T-helper 1 cell treated with Interleukin-12 subunit alpha and Interleukin-12 subunit beta and Interleukin-4 antibody, amounts not matched to agents 30 μg/mL and 1 μg/mL, for 36 hours (primary cell): ENCODE measurements around the gene RTN1.
A peak's percentile ranks its signal among the peaks of the same experiment; 100 is the strongest.

Experiments used
- H3K27ac Mint-ChIP-seq: one replicate; pipeline ENCODE4 v1.8.0; 2021; ENCODE audit warnings: mild to moderate bottlenecking, mixed read lengths
- H3K27me3 Mint-ChIP-seq: one replicate; pipeline ENCODE4 v1.8.0; 2021; ENCODE audit warnings: low read depth, mixed read lengths
- H3K36me3 Mint-ChIP-seq: one replicate; pipeline ENCODE4 v1.8.0; 2021; ENCODE audit warnings: low read depth, mixed read lengths
- H3K4me1 Mint-ChIP-seq: one replicate; pipeline ENCODE4 v1.8.0; 2021; ENCODE audit warnings: low read depth, mixed read lengths
- H3K4me3 Mint-ChIP-seq: one replicate; pipeline ENCODE4 v1.8.0; 2021; ENCODE audit warnings: mild to moderate bottlenecking, moderate library complexity, mixed read lengths
- H3K9me3 Mint-ChIP-seq: one replicate; pipeline ENCODE4 v1.8.0; 2021; ENCODE audit warnings: mixed read lengths

RTN1 gene

DNA sequence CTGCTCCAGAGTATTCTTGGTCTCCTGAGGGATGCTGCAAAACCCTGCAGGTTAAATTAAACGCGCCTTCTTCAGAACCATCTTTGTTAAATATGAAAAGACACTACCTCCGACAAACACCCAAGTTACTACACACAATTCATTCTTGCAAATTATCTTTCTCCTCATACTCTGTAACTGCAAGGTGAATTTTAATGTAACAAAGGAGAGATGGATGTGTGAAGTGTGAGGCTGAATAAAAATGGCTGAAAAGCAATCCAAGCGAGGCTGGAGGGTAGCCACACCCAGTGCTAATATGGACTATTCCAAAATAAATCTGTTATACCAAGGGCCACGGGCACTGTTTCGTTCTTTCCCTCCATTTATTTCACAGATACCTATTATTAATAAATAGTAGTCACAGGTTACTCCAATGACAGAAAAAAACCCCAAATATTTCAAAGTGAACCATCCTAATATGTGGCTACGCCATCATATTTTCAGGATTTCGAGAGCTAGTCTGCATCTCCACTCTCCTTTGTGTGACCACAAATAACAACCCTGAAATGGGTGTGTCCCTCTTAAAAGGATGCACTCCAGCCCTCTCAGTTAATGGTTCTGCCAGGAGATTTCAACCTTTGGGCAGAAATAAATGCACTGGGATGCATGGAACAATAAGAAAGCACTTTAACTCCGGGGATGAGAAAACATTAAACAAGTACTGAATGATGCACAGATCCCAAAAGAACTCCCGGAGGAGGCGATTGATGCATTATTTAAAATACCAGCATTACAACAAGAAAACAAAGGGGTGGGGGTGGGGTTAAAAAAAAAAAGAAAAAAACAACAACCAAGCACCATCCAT is 240.9 kb downstream of the RTN1 start:
- H3K4me1 Mint-ChIP-seq, result no peaks in the 10 kb centered on the region
- H3K27ac Mint-ChIP-seq, result no peak overlapping the region
- H3K9me3 Mint-ChIP-seq, result no peaks in the 10 kb centered on the region
- H3K27me3 Mint-ChIP-seq, result peaks cover 44% of the 10 kb centered on the region
- no peaks in the 10 kb centered on the region for H3K36me3 Mint-ChIP-seq
- no peak overlapping the region for H3K4me3 Mint-ChIP-seq

DNA sequence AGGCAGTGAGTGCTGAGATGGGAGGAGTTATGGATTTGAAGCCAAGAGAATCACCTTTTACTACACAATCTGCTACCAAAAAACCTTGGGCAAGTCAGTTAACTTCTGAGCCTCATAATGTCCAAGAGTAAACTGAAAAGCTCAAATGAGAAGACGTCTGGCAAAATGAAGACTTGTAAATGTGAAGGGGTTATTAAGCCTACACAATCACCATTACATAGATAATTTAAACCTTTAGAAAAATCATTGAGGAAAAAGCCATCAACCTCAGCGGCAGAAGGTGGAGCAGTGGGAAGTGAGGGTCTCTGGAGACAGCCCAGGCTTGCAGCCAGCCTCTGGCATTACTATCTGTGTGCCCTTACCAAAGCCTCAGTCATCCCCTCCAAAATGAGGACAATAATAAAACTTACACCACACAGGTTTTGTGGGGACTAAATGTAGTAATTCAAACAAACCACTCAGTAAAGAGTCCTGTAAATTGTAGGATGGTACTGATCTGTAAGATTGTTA is 243.5 kb downstream of the RTN1 start:
- no peaks in the 10 kb centered on the region for H3K9me3 Mint-ChIP-seq
- no peak overlapping the region for H3K4me3 Mint-ChIP-seq
- H3K27ac Mint-ChIP-seq, result no peak overlapping the region
- no peaks in the 10 kb centered on the region for H3K36me3 Mint-ChIP-seq
- no peaks in the 10 kb centered on the region for H3K4me1 Mint-ChIP-seq
- peaks cover 36% of the 10 kb centered on the region for H3K27me3 Mint-ChIP-seq

- Mint-ChIP-seq H3K27me3 (no peaks in the 10 kb centered on the region), H3K9me3 (no peaks in the 10 kb centered on the region), H3K36me3 (no peaks in the 10 kb centered on the region), H3K4me3 (no peak overlapping the region), H3K4me1 (no peaks in the 10 kb centered on the region), H3K27ac (no peak overlapping the region)
These were observed 247.9 kb downstream of the RTN1 start for GRCh38 chr14:59622631-59623030.

- Mint-ChIP-seq H3K27ac (no peak overlapping the region), H3K27me3 (no peaks in the 10 kb centered on the region), H3K9me3 (no peaks in the 10 kb centered on the region), H3K4me1 (no peaks in the 10 kb centered on the region), H3K36me3 (no peaks in the 10 kb centered on the region), H3K4me3 (no peak overlapping the region)
These were observed 251.5 kb downstream of the RTN1 start for GRCh38 chr14:59619061-59619460.

- H3K4me1 Mint-ChIP-seq, result no peaks in the 10 kb centered on the region
These were observed 269.5 kb downstream of the RTN1 start for GRCh38 chr14:59601056-59601455.

GRCh38 chr14:59600211-59600945 is 270.2 kb downstream of the RTN1 start:
- H3K36me3 Mint-ChIP-seq, result no peaks in the 10 kb centered on the region
- peaks cover 5% of the 10 kb centered on the region for H3K27me3 Mint-ChIP-seq
- H3K9me3 Mint-ChIP-seq, result no peaks in the 10 kb centered on the region
- H3K27ac Mint-ChIP-seq, result no peak overlapping the region
- no peaks in the 10 kb centered on the region for H3K4me1 Mint-ChIP-seq
- H3K4me3 Mint-ChIP-seq, result no peak overlapping the region

More at GRCh38 chr14:59601056-59601455, 269.5 kb downstream of the RTN1 start:
- H3K9me3 Mint-ChIP-seq, result no peaks in the 10 kb centered on the region
- no peaks in the 10 kb centered on the region for H3K36me3 Mint-ChIP-seq
- no peak overlapping the region for H3K27ac Mint-ChIP-seq
- no peak overlapping the region for H3K4me3 Mint-ChIP-seq
- H3K27me3 Mint-ChIP-seq, result peaks cover 5% of the 10 kb centered on the region

- H3K4me1 Mint-ChIP-seq, result no peaks in the 10 kb centered on the region
- no peaks in the 10 kb centered on the region for H3K36me3 Mint-ChIP-seq
- H3K27me3 Mint-ChIP-seq, result no peaks in the 10 kb centered on the region
- H3K9me3 Mint-ChIP-seq, result peaks cover 4% of the 10 kb centered on the region
- H3K27ac Mint-ChIP-seq, result no peak overlapping the region
- H3K4me3 Mint-ChIP-seq, result no peak overlapping the region
These were observed 275.5 kb downstream of the RTN1 start for GRCh38 chr14:59595071-59595470.

- Mint-ChIP-seq H3K27ac (no peak overlapping the region), H3K9me3 (peaks cover 4% of the 10 kb centered on the region), H3K27me3 (no peaks in the 10 kb centered on the region), H3K36me3 (no peaks in the 10 kb centered on the region), H3K4me3 (no peak overlapping the region), H3K4me1 (no peaks in the 10 kb centered on the region)
These were observed 278.8 kb downstream of the RTN1 start for GRCh38 chr14:59591641-59592370.

- H3K9me3 Mint-ChIP-seq, result peaks cover 4% of the 10 kb centered on the region
- H3K4me3 Mint-ChIP-seq, result no peak overlapping the region
- no peaks in the 10 kb centered on the region for H3K36me3 Mint-ChIP-seq
- H3K27me3 Mint-ChIP-seq, result no peaks in the 10 kb centered on the region
- H3K4me1 Mint-ChIP-seq, result peaks cover 6% of the 10 kb centered on the region
- no peak overlapping the region for H3K27ac Mint-ChIP-seq
These were observed 282.5 kb downstream of the RTN1 start for GRCh38 chr14:59588101-59588500.

DNA sequence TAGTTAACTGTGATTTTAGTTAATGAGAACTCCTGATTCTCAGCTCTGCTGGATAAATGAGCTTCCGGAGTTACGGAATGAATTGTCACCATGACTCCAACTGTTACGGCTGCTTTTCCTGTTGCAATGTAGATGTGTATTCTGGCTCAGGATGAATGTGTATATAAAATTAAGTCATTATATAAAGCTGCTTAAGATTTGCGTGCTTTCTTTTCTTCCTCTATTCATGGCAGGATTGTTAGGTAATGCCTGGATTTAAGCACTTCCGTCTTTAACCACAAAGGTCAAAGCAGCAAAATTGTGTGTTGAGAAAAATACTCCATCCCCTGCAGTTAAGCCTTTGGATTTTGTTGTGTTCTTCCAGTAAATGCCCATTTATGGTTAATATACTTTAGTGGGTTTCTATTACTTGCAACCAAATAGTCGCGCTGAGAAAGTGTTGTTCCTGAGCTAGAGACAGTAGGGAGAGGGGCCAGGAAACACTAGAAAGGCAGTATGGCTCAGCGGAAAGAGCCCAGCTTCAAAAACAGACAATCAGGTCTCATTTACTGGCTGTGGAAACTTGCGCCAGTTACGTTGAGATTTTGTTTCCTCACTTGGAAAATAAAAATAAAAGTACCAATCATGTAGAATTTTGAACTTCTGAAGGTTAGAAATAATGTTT is 284.6 kb downstream of the RTN1 start:
- Mint-ChIP-seq H3K36me3 (no peaks in the 10 kb centered on the region), H3K27ac (peak overlapping the region; percentile 35), H3K4me1 (peaks cover 6% of the 10 kb centered on the region), H3K4me3 (peak overlapping the region; percentile 62), H3K9me3 (no peaks in the 10 kb centered on the region), H3K27me3 (peaks cover 3% of the 10 kb centered on the region)

DNA sequence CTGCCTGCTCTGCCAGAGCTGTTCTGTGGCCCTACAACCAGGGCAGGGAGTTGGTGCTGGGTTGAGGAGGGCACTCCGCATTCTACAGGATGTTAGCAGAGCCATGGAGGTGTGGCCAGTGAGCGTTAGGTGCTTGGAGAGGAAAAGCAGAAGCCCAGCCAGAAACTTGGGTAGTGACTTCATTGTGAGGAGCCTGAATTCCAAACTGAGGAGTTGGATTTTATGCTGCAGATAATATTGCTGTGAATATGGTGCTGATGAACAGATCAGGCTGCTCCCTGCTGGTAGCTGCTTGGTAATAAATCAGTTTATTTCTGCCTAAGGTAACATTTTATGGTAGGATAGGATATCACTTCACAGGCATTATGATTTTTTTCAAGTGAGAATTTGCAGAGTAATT is 286.8 kb downstream of the RTN1 start:
- peaks cover 6% of the 10 kb centered on the region for H3K4me1 Mint-ChIP-seq
- no peak overlapping the region for H3K27ac Mint-ChIP-seq
- no peaks in the 10 kb centered on the region for H3K9me3 Mint-ChIP-seq
- no peaks in the 10 kb centered on the region for H3K36me3 Mint-ChIP-seq
- peaks cover 3% of the 10 kb centered on the region for H3K27me3 Mint-ChIP-seq
- no peak overlapping the region for H3K4me3 Mint-ChIP-seq

- Mint-ChIP-seq H3K27ac (no peak overlapping the region), H3K9me3 (no peaks in the 10 kb centered on the region), H3K27me3 (peaks cover 7% of the 10 kb centered on the region), H3K4me1 (peaks cover 6% of the 10 kb centered on the region), H3K36me3 (no peaks in the 10 kb centered on the region), H3K4me3 (no peak overlapping the region)
These were observed 287.6 kb downstream of the RTN1 start for GRCh38 chr14:59582845-59583509.

DNA sequence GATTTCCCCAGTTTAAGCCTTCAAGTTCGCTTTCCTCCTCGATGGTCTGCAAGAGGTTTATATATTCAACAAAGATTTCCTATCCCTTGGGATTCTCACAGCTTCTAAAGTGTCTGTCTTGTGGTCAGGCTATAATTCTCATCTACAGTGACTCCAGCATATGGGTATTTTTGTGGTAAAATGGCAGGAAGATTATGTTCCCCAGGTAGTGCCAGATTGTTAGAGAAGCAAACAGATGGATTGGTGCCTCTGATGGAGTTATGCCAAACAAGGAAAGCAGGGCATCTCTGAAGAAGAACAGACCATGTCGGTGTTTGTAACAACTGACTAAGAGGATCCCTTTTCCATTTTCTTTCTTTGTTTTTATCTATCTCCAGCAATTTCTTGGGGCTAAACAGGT is 288.4 kb downstream of the RTN1 start:
- Mint-ChIP-seq H3K4me1 (peaks cover 6% of the 10 kb centered on the region), H3K27me3 (peaks cover 7% of the 10 kb centered on the region), H3K36me3 (no peaks in the 10 kb centered on the region), H3K9me3 (no peaks in the 10 kb centered on the region), H3K4me3 (no peak overlapping the region), H3K27ac (no peak overlapping the region)

DNA sequence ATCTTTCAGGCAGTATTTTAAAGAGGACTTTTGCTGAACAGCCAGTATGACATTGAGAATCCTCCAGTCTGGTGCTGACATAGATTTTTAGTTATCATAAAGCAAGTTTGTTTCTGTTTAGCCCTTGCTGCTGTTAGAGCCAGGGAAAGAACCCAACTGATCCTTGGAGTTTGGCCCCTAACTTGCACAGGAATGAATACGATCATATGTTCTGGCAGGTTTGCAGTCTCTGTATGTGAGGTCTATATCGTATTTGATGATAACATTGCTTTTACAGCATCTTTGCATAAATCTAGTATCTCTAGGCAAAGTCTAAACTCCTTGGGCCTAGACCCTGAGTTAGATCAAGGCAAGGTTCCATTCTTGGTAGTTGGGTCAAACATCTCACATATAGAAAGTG is 289.7 kb downstream of the RTN1 start:
- peaks cover 14% of the 10 kb centered on the region for H3K27me3 Mint-ChIP-seq
- peaks cover 6% of the 10 kb centered on the region for H3K4me1 Mint-ChIP-seq
- H3K4me3 Mint-ChIP-seq, result no peak overlapping the region
- H3K27ac Mint-ChIP-seq, result no peak overlapping the region
- H3K9me3 Mint-ChIP-seq, result no peaks in the 10 kb centered on the region
- H3K36me3 Mint-ChIP-seq, result no peaks in the 10 kb centered on the region
